Body of pancreas (tissue), 4 donors: ENCODE results near the gene SRXN1. TPM values are rescaled to one million over a fixed set of nuclear protein-coding genes. Genes with fewer than 3 reads are reported as not detected.

Source experiments
- ATAC-seq: fragments of 150-250 bp; one replicate; pipeline ENCODE4 v1.9.1; 2016
- DNase-seq, 4 donors: peaks; one replicate each; pipeline ENCODE4 v3.0.0-alpha.2; 2019
- H3K27ac ChIP-seq, 4 donors: fragments of 200-600 bp; sonication (generic); 1 replicate in 3 of 4; 2 replicates in 1 of 4; pipeline versions ENCODE4 v1.5.1 to v1.6.1; 2016 to 2019; ENCODE audit warnings: mild to moderate bottlenecking in 1 of 4, mixed read lengths in 1 of 4, moderate library complexity in 1 of 4
- H3K27me3 ChIP-seq, 2 donors: fragments of 200-600 bp; sonication (generic); one replicate each; pipeline ENCODE4 v1.6.0; 2016; ENCODE audit warnings: mild to moderate bottlenecking in 1 of 2
- H3K36me3 ChIP-seq, 2 donors: fragments of 200-600 bp; sonication (generic); replicated peaks in 1 of 2; 2 replicates each; pipeline ENCODE4 v1.5.1; 2016; ENCODE audit warnings: low read depth in 2 of 2; ENCODE audit not compliant: insufficient read depth in 1 of 2
- H3K4me1 ChIP-seq: fragments of 200-600 bp; sonication (generic); one replicate; pipeline ENCODE4 v1.6.0; 2016
- H3K4me3 ChIP-seq, 2 donors: fragments of 200-600 bp; sonication (generic); 1 replicate in 1 of 2; 2 replicates in 1 of 2; pipeline ENCODE4 v1.5.1; 2016 to 2019
- H3K9me3 ChIP-seq, 3 donors: fragments of 200-600 bp; sonication (generic); 1 replicate in 2 of 3; 2 replicates in 1 of 3; pipeline ENCODE4 v1.5.1; 2016
- CTCF ChIP-seq, 7 experiments: fragments of 450-650 bp in 4 of 7; fragments of 200-600 bp in 3 of 7; sonication (generic) in 3 of 7; IDR thresholded peaks; one replicate each; pipeline ENCODE4 v1.5.1; 2016 to 2019; ENCODE audit warnings: antibody characterized with exemption in 7 of 7
- POLR2A ChIP-seq, 3 donors: fragments of 450-650 bp; IDR thresholded peaks; one replicate each; pipeline ENCODE4 v1.6.1; 2016; ENCODE audit warnings: antibody characterized with exemption in 3 of 3, mild to moderate bottlenecking in 2 of 3
- WGBS, 2 donors: methylation state at CpG; one replicate each; pipeline ENCODE4 v1.1.5; 2017; 5-methylcytosine and 5-hydroxymethylcytosine counted together
- intact Hi-C: fragments of 100-400 bp; cut with DNase I; formaldehyde crosslinking; loops from one replicate; pipeline ENCODE4 v1.15.1; 2023
- total RNA-seq, 2 donors: library from RNA; depleted of rRNA; stranded (reverse); fragments of >200 nt; gene quantifications; one replicate each; pipeline ENCODE4 v1.1.0, GENCODE V29; 2016

Gene SRXN1
- total RNA-seq, 2 donors from 2014 or later: 7.9 to 9.9 TPM

DNA sequence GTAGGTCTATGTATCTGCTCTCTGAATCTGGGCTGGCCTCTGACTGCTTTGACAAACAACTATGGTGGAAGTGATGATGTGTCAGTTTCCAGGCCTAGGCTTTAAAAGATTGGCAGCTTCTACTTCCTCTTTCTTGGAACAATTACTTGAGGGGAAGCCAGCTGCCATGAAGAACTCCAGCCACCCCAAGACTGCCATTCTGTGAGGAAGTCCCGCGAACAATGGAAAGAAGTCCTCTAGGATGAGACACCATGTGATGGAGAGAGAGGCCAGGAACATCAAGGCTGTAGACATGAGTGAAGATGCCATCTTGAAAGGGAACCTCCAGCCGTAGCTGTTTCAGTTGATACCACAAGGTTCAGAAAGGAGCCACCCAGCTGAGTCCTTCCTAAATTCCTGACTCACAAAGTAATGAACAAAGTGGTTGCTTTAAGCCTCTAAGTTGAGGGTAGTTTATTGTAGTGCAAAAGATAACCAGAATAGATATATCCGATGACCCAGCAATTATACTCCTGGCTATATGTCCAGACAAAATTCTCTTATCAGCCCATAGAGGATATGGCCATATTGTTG, 27.6 kb downstream of the SRXN1 start:
- no peak for ATAC-seq
- no peak overlapping the region for H3K4me3 ChIP-seq

DNA sequence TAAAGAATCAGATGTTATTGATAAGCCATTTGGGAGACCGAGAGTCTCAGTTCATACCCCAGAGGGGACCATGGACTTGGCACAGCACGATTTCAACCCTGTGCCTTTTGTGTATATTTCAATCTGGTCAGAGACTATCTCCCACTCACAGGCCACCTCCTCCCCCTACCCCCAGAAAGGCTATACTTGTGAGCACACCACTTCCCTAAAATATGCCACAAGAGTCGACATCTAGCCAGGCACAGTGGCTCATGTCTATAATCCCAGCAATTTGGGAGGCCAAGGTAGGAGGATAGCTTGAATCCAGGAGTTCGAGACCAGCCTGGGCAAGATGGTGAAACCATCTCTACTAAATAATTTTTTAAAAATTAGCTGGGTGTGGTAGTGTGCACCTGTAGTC, 29.3 kb downstream of the SRXN1 start:
- Histone ChIP-seq H3K36me3 (no peaks in the 10 kb centered on the region), H3K4me3 (no peak overlapping the region), H3K4me1 (no peaks in the 10 kb centered on the region), H3K27me3 (no peaks in the 10 kb centered on the region), H3K9me3 (peaks cover 0 to 5% (median 0%) of the 10 kb centered on the region in 3 donors), H3K27ac (no peak overlapping the region)
- ATAC-seq (no peak), DNase-seq (no peak)
- intact Hi-C loops: no loop called here
- 57 to 62% methylated on average over 4 of the region's 4 CpGs for WGBS, 2 donors
- TF ChIP-seq POLR2A (IDR thresholded peaks at IDR 0.05) (no peak), CTCF (IDR thresholded peaks at IDR 0.05) (no peak)

More for the DNA sequence above, 27.6 kb downstream of the SRXN1 start:
- Histone ChIP-seq H3K27me3 (no peaks in the 10 kb centered on the region), H3K4me1 (no peaks in the 10 kb centered on the region), H3K27ac (no peak overlapping the region), H3K36me3 (no peaks in the 10 kb centered on the region), H3K9me3 (peaks cover 0 to 5% (median 0%) of the 10 kb centered on the region in 3 donors)
- DNase-seq: no peak
- WGBS, 2 donors: 86 to 89% methylated on average over 4 of the region's 4 CpGs
- TF ChIP-seq POLR2A (IDR thresholded peaks at IDR 0.05) (no peak), CTCF (IDR thresholded peaks at IDR 0.05) (no peak)
- intact Hi-C loops: no loop called here

- Histone ChIP-seq H3K9me3 (peaks cover 0 to 11% (median 0%) of the 10 kb centered on the region in 3 donors), H3K4me1 (no peaks in the 10 kb centered on the region), H3K4me3 (no peak overlapping the region), H3K36me3 (no peaks in the 10 kb centered on the region), H3K27ac (no peak overlapping the region), H3K27me3 (no peaks in the 10 kb centered on the region)
- intact Hi-C loops: no loop called here
- no peak for DNase-seq
- TF ChIP-seq POLR2A (IDR thresholded peaks at IDR 0.05) (no peak), CTCF (IDR thresholded peaks at IDR 0.05) (no peak)
- no peak for ATAC-seq
- WGBS, 2 donors: 20% methylated on average over 1 to 4 of the region's 4 CpGs
These were observed 30.0 kb downstream of the SRXN1 start for GRCh38 chr20:623021-623420.

DNA sequence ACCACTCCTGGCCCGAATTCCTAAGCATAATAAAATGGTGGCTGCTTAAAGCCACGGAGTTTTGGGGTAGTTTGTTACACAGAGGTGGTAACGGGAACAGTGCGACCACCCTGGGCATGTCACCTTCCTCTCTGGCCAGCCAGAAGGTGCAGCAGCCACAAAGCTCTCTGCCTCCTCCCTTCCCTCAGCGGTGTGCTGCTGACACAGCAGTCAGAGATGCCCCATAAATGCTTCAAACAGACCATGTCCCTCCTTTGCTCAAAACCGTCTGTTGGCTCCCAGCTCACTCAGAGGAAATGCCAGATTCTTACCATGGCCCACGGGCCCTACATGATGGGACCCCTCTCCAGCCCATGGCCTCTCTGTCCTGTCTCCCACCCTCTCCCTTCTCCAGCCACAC, 30.8 kb downstream of the SRXN1 start:
- DNase-seq: no peak
- Histone ChIP-seq H3K9me3 (peaks cover 0 to 13% (median 0%) of the 10 kb centered on the region in 3 donors), H3K4me1 (no peaks in the 10 kb centered on the region), H3K27ac (no peak overlapping the region), H3K27me3 (no peaks in the 10 kb centered on the region), H3K4me3 (no peak overlapping the region), H3K36me3 (no peaks in the 10 kb centered on the region)
- TF ChIP-seq POLR2A (IDR thresholded peaks at IDR 0.05) (no peak), CTCF (IDR thresholded peaks at IDR 0.05) (no peak)
- intact Hi-C loops: no loop called here
- ATAC-seq: no peak
- 57 to 62% methylated on average over 7 of the region's 7 CpGs for WGBS, 2 donors

- Histone ChIP-seq H3K27me3 (no peaks in the 10 kb centered on the region), H3K4me1 (no peaks in the 10 kb centered on the region), H3K27ac (no peak overlapping the region), H3K36me3 (no peaks in the 10 kb centered on the region), H3K4me3 (no peak overlapping the region), H3K9me3 (peaks cover 0 to 13% (median 0%) of the 10 kb centered on the region in 3 donors)
- ATAC-seq (no peak), DNase-seq (no peak)
- intact Hi-C loops: no loop called here
- WGBS, 2 donors: 40 to 54% methylated on average over 5 of the region's 5 CpGs
- no peak for TF ChIP-seq POLR2A (IDR thresholded peaks at IDR 0.05)
- no peak for TF ChIP-seq CTCF (IDR thresholded peaks at IDR 0.05)
These were observed 31.8 kb downstream of the SRXN1 start for GRCh38 chr20:621125-621756.
